Naive thymus-derived CD4-positive, alpha-beta T cell (primary cell): ENCODE data around the gene GOLGA3. TPM values are rescaled to one million over a fixed set of nuclear protein-coding genes. Genes with fewer than 3 reads are reported as not detected.
A peak's percentile ranks its signal among the peaks of the same experiment; 100 is the strongest.

Source experiments
- ATAC-seq: fragments of 150-1000 bp; cut with Tn5 transposase; 2 replicates; pipeline ENCODE4 v1.10.0; 2021; ENCODE audit warnings: mild to moderate bottlenecking, moderate library complexity
- CTCF ChIA-PET: fragments of 350-600 bp; sonication (Branson Sonifier 250); formaldehyde crosslinking; loops from one replicate; lab custom pipeline; 2021; ENCODE audit warnings: antibody characterized with exemption; lab: Charles Lee
- POLR2A ChIA-PET: fragments of 350-600 bp; sonication (Branson Sonifier 250); formaldehyde crosslinking; loops from one replicate; lab custom pipeline; 2021; ENCODE audit warnings: antibody characterized with exemption, inconsistent platforms; lab: Charles Lee
- DNase-seq, 9 donors: peaks; one replicate each; pipeline versions ENCODE4 v3.0.0 to v3.0.0-alpha.2; 2020 to 2022; ENCODE audit warnings: mixed read lengths in 1 of 9
- H3K27ac ChIP-seq: one replicate; pipeline ENCODE4 v1.7.0; 2013; ENCODE audit warnings: mild to moderate bottlenecking, low read depth, low read length, moderate library complexity
- H3K27me3 ChIP-seq, 2 donors: one replicate each; pipeline ENCODE4 v1.7.0; 2013; ENCODE audit warnings: low read length in 2 of 2, mild to moderate bottlenecking in 2 of 2, moderate library complexity in 2 of 2; ENCODE audit not compliant: control insufficient read depth in 2 of 2, insufficient read depth in 2 of 2
- H3K36me3 ChIP-seq, 3 experiments: 1 replicate in 2 of 3; 2 replicates in 1 of 3; pipeline ENCODE4 v1.7.0; 2013; ENCODE audit warnings: low read length in 3 of 3, mild to moderate bottlenecking in 3 of 3, moderate library complexity in 1 of 3; ENCODE audit not compliant: insufficient read depth in 3 of 3, control insufficient read depth in 2 of 3
- H3K4me1 ChIP-seq, 2 donors: one replicate each; pipeline ENCODE4 v1.7.0; 2013; ENCODE audit warnings: low read length in 2 of 2, mild to moderate bottlenecking in 2 of 2, moderate library complexity in 1 of 2; ENCODE audit not compliant: control insufficient read depth in 2 of 2, insufficient read depth in 2 of 2
- H3K4me3 ChIP-seq: 2 replicates; pipeline ENCODE4 v1.7.0; 2013; ENCODE audit warnings: mild to moderate bottlenecking, low read length
- H3K9me3 ChIP-seq, 3 experiments: 1 replicate in 2 of 3; 2 replicates in 1 of 3; pipeline ENCODE4 v1.7.0; 2013; ENCODE audit warnings: low read length in 3 of 3; ENCODE audit not compliant: control insufficient read depth in 2 of 3
- H3K27ac Mint-ChIP-seq, 9 donors: one replicate each; pipeline ENCODE4 v1.8.0; 2020 to 2022; ENCODE audit warnings: mixed read lengths in 9 of 9, mild to moderate bottlenecking in 8 of 9, moderate library complexity in 5 of 9, inconsistent platforms in 2 of 9
- H3K27me3 Mint-ChIP-seq, 5 donors: one replicate each; pipeline ENCODE4 v1.8.0; 2021 to 2022; ENCODE audit warnings: mixed read lengths in 5 of 5, mild to moderate bottlenecking in 1 of 5
- H3K36me3 Mint-ChIP-seq, 5 donors: one replicate each; pipeline ENCODE4 v1.8.0; 2020 to 2022; ENCODE audit warnings: mixed read lengths in 5 of 5, mild to moderate bottlenecking in 3 of 5, inconsistent platforms in 1 of 5
- H3K4me1 Mint-ChIP-seq, 7 donors: one replicate each; pipeline ENCODE4 v1.8.0; 2020 to 2022; ENCODE audit warnings: mixed read lengths in 7 of 7, mild to moderate bottlenecking in 3 of 7, inconsistent platforms in 1 of 7
- H3K4me3 Mint-ChIP-seq, 10 donors: one replicate each; pipeline ENCODE4 v1.8.0; 2020 to 2022; ENCODE audit warnings: mild to moderate bottlenecking in 10 of 10, mixed read lengths in 10 of 10, moderate library complexity in 6 of 10, inconsistent platforms in 2 of 10
- H3K9me3 Mint-ChIP-seq, 11 donors: one replicate each; pipeline ENCODE4 v1.8.0; 2020 to 2022; ENCODE audit warnings: mixed read lengths in 11 of 11, mild to moderate bottlenecking in 4 of 11, inconsistent platforms in 1 of 11, moderate library complexity in 1 of 11
- intact Hi-C, 2 donors: fragments of 100-400 bp; cut with micrococcal nuclease; formaldehyde crosslinking; loops; one replicate each; pipeline ENCODE4 v1.15.1; 2023
- polyA plus RNA-seq, 2 donors: library from polyadenylated mRNA; unstranded; fragments of 300-500 nt; fragmentation: Illumina TruSeq; gene quantifications; one replicate each; pipeline ENCODE4 v1.2.3, GENCODE V29; 2021
- total RNA-seq, 6 experiments: library from RNA in 5 of 6; stranded (reverse) in 5 of 6; gene quantifications; 1 replicate in 5 of 6; 2 replicates in 1 of 6; pipeline ENCODE4 v1.2.3 and lab custom pipeline; 2021 to 2026

The GOLGA3 gene
- total and polyA plus RNA-seq, 7 experiments from 2014 or later = 11.7 to 65.7 (median 52.1) TPM

GRCh38 chr12:132835076-132836025 is 6.7 kb upstream of the GOLGA3 start:
- H3K4me1 Mint-ChIP-seq = peaks cover 23 to 48% (median 41%) of the 10 kb centered on the region in 7 donors
- ChIA-PET POLR2A (interaction anchor here (1.2 to 2.0 kb wide), 5 partner anchors 13 to 124 kb away, joined by 3 to 10 read pairs (median 6); partner anchors contain the start of genes CHFR and PGAM5), CTCF (no interaction called here)
- peaks cover 0 to 46% (median 5%) of the 10 kb centered on the region in 5 donors for H3K36me3 Mint-ChIP-seq
- ATAC-seq (no peak), DNase-seq (no peak)
- H3K27ac Mint-ChIP-seq = peak overlapping the region; percentile 80 to 98 (median 95)
- Histone ChIP-seq H3K27ac (peak overlapping the region; percentile 69), H3K4me1 (peaks cover 4 to 26% of the 10 kb centered on the region in 2 donors), H3K27me3 (no peaks in the 10 kb centered on the region), H3K9me3 (no peaks in the 10 kb centered on the region), H3K36me3 (peaks cover 0 to 16% (median 0%) of the 10 kb centered on the region in 3 experiments), H3K4me3 (no peak overlapping the region)
- H3K27me3 Mint-ChIP-seq = no peaks in the 10 kb centered on the region
- H3K9me3 Mint-ChIP-seq = no peaks in the 10 kb centered on the region
- H3K4me3 Mint-ChIP-seq = peak overlapping the region; percentile 68 to 87 (median 78)
- intact Hi-C loops = no loop called here

GRCh38 chr12:132834181-132834711 is 5.6 kb upstream of the GOLGA3 start:
- ChIA-PET POLR2A (interaction anchor here (0.5 to 2.0 kb wide), 14 partner anchors 10 to 123 kb away, joined by 3 to 10 read pairs (median 4); partner anchors contain the start of genes CHFR and PGAM5), CTCF (interaction anchor here (1.1 kb wide), 1 partner anchor 70 kb away, joined by 4 read pairs; no protein-coding TSS in a partner anchor)
- DNase-seq = peak in 7 of 9 donors; percentile 32 to 60 (median 48)
- Mint-ChIP-seq H3K36me3 (peaks cover 0 to 43% (median 0%) of the 10 kb centered on the region in 5 donors), H3K9me3 (peaks cover 0 to 4% (median 0%) of the 10 kb centered on the region in 11 donors), H3K4me3 (peak overlapping the region; percentile 69 to 87 (median 79)), H3K27me3 (no peaks in the 10 kb centered on the region), H3K27ac (peak overlapping the region; percentile 80 to 98 (median 95)), H3K4me1 (peaks cover 23 to 54% (median 46%) of the 10 kb centered on the region in 7 donors)
- H3K9me3 ChIP-seq = no peaks in the 10 kb centered on the region
- no peak overlapping the region for H3K4me3 ChIP-seq
- H3K36me3 ChIP-seq = peaks cover 0 to 8% (median 0%) of the 10 kb centered on the region in 3 experiments
- peaks cover 4 to 30% of the 10 kb centered on the region in 2 donors for H3K4me1 ChIP-seq
- intact Hi-C loops = loop anchor here in 1 of 2 donors (1.0 kb wide), 2 partner anchors 33 to 70 kb away; no protein-coding TSS in a partner anchor
- ATAC-seq = peak; percentile 67
- H3K27me3 ChIP-seq = no peaks in the 10 kb centered on the region
- H3K27ac ChIP-seq = peak overlapping the region; percentile 69

DNA sequence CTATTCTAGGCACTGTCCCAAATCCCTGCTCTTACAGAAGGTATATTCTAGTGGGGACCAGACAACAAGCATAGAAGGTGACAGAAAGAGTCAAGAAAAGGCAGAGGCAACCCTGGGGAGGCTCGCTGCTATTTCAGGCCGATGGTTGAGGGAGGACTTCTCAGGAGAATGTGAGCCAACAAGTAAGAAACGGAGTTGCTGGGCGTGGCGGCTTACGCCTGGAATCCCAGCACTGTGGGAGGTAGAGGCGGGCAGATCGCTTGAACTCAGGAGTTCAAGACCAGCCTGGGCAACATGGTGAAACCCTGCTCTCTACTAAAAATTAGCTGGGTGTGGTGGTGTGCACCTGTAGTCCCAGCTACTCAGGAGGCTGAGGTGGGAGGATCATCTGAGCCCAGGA is 4.7 kb upstream of the GOLGA3 start:
- no peak overlapping the region for H3K4me3 ChIP-seq
- H3K4me3 Mint-ChIP-seq = peak overlapping the region; percentile 48 to 87 (median 72)
- peaks cover 0 to 6% (median 0%) of the 10 kb centered on the region in 11 donors for H3K9me3 Mint-ChIP-seq
- peaks cover 0 to 2% (median 0%) of the 10 kb centered on the region in 3 experiments for H3K36me3 ChIP-seq
- H3K36me3 Mint-ChIP-seq = peaks cover 0 to 38% (median 0%) of the 10 kb centered on the region in 5 donors
- intact Hi-C loops = no loop called here
- no peak for DNase-seq
- peaks cover 4 to 32% of the 10 kb centered on the region in 2 donors for H3K4me1 ChIP-seq
- no peaks in the 10 kb centered on the region for H3K9me3 ChIP-seq
- ChIA-PET POLR2A (interaction anchor here (1.0 to 2.0 kb wide), 7 partner anchors 14 to 75 kb away, joined by 3 to 10 read pairs (median 7); partner anchors contain the start of gene CHFR), CTCF (interaction anchor here (1.1 kb wide), 1 partner anchor 71 kb away, joined by 4 read pairs; no protein-coding TSS in a partner anchor)
- peak overlapping the region; percentile 69 for H3K27ac ChIP-seq
- H3K27me3 ChIP-seq = no peaks in the 10 kb centered on the region
- peaks cover 23 to 56% (median 46%) of the 10 kb centered on the region in 7 donors for H3K4me1 Mint-ChIP-seq
- peak overlapping the region; percentile 80 to 98 (median 95) for H3K27ac Mint-ChIP-seq
- H3K27me3 Mint-ChIP-seq = peaks cover 0 to 3% (median 0%) of the 10 kb centered on the region in 5 donors
- no peak for ATAC-seq

GRCh38 chr12:132831771-132832170 is 3.1 kb upstream of the GOLGA3 start:
- ATAC-seq = no peak
- intact Hi-C loops = no loop called here
- Histone ChIP-seq H3K27ac (no peak overlapping the region), H3K36me3 (peaks cover 0 to 4% (median 0%) of the 10 kb centered on the region in 3 experiments), H3K27me3 (no peaks in the 10 kb centered on the region), H3K4me3 (no peak overlapping the region), H3K4me1 (peaks cover 12 to 41% of the 10 kb centered on the region in 2 donors), H3K9me3 (no peaks in the 10 kb centered on the region)
- ChIA-PET POLR2A (interaction anchor here (1.2 to 1.7 kb wide), 2 partner anchors 56 to 74 kb away, joined by 3 to 6 read pairs; partner anchors contain the start of gene CHFR), CTCF (interaction anchor here (0.6 to 0.7 kb wide), 2 partner anchors 33 to 248 kb away, joined by 3 to 5 read pairs; no protein-coding TSS in a partner anchor)
- no peak overlapping the region for H3K4me3 Mint-ChIP-seq
- peaks cover 36 to 64% (median 54%) of the 10 kb centered on the region in 7 donors for H3K4me1 Mint-ChIP-seq
- H3K27me3 Mint-ChIP-seq = peaks cover 0 to 3% (median 0%) of the 10 kb centered on the region in 5 donors
- H3K27ac Mint-ChIP-seq = peak overlapping the region in 2 of 9 donors; percentile 15 to 43
- H3K36me3 Mint-ChIP-seq = peaks cover 0 to 43% (median 0%) of the 10 kb centered on the region in 5 donors
- peaks cover 0 to 6% (median 0%) of the 10 kb centered on the region in 11 donors for H3K9me3 Mint-ChIP-seq
- DNase-seq = no peak

DNA sequence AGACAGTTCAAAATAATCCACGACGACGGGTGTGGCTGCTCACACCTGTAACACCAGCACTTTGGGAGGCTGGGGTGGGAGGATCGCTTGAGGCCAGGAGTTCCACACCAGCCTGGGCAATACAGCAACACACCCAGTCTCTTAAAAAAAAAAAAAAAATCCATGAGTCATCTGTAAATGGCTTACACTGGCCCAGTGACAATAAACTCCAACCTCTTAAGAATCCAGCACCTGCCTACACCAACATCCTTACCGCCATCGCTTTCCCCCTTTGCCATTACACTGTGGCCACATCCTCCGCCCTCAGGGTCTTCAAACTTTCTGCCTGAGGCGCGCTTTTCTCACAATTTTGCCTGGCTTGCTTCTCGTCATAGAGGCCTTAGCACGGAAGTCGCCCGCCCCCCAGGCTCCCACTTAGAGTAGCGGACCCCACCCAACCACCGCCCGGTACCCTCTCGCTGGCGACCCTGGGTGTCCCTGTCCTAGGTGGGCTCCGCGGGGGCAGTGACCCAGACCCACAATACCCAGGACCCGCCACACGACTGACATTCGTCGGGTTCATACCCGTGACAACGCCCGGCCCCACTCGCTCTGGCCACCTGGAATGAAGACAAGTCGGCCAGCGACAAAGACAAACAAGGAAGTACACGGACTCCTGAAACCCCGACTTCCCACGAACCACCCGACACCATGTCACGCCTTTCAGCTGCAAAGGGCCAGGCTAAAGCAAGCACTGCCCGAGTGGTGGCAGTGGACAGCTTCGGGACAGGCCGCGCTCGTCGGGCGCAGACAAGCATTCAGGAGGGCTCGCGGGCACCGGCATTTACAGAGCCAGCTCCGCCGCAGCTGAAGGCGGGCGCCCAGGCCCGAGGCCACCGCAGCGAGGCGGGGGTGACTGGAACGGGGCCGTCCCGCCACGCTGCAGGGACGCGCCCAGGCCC is 636 bp downstream of the GOLGA3 start:
- DNase-seq (peak in 3 of 9 donors; percentile 10 to 31 (median 22)), ATAC-seq (peak; percentile 33)
- Mint-ChIP-seq H3K4me1 (peaks cover 23 to 60% (median 49%) of the 10 kb centered on the region in 7 donors), H3K27me3 (peaks cover 0 to 3% (median 0%) of the 10 kb centered on the region in 5 donors), H3K36me3 (peaks cover 0 to 29% (median 0%) of the 10 kb centered on the region in 5 donors), H3K9me3 (peaks cover 0 to 6% (median 0%) of the 10 kb centered on the region in 11 donors), H3K27ac (peak overlapping the region; percentile 87 to 100 (median 93)), H3K4me3 (peak overlapping the region; percentile 84 to 97 (median 91))
- Histone ChIP-seq H3K27me3 (no peaks in the 10 kb centered on the region), H3K9me3 (no peaks in the 10 kb centered on the region), H3K4me1 (peaks cover 8 to 22% of the 10 kb centered on the region in 2 donors), H3K36me3 (peaks cover 0 to 28% (median 6%) of the 10 kb centered on the region in 3 experiments), H3K27ac (peak overlapping the region; percentile 99), H3K4me3 (peak overlapping the region; percentile 95)
- intact Hi-C loops = loop anchor here (1.0 to 5.0 kb wide), 7 partner anchors 13 to 353 kb away; partner anchors contain the start of genes PGAM5 (in 1 of the 2), ZNF10 (in 1 of the 2), ZNF26 (in 1 of the 2) and ZNF268 (in 1 of the 2)
- ChIA-PET POLR2A (interaction anchor here (1.1 to 2.4 kb wide), 10 partner anchors 19 to 159 kb away, joined by 3 to 13 read pairs (median 6); partner anchors contain the start of gene CHFR), CTCF (interaction anchor here (2.1 kb wide), 1 partner anchor 77 kb away, joined by 7 read pairs; no protein-coding TSS in a partner anchor)
